H1 (cell line): ENCODE results near the gene CAMK2D. TPM values are rescaled to one million over a fixed set of nuclear protein-coding genes. Genes with fewer than 3 reads are reported as not detected.

Source experiments
- BRCA1 ChIP-seq: IDR thresholded peaks from 2 replicates; pipeline ENCODE4 v1.6.1; 2012; ENCODE audit warnings: low read depth, low read length, improper control_type of control experiment
- CREB1 ChIP-seq: IDR thresholded peaks from 2 replicates; pipeline ENCODE4 v1.6.1; 2012; ENCODE audit warnings: inconsistent platforms
- CTCF ChIP-seq, 3 experiments: IDR thresholded peaks; 1 replicate in 2 of 3; 2 replicates in 1 of 3; pipeline versions ENCODE4 v1.5.1 to v1.6.1; 2011; ENCODE audit warnings: low read length in 3 of 3, mild to moderate bottlenecking in 3 of 3, inconsistent platforms in 2 of 3, low read depth in 1 of 3, moderate library complexity in 1 of 3; ENCODE audit not compliant: insufficient read depth in 1 of 3; ENCODE audit errors: control extremely low read depth in 1 of 3
- FOSL1 ChIP-seq: IDR thresholded peaks from 2 replicates; pipeline ENCODE4 v1.6.1; 2011; ENCODE audit warnings: mild to moderate bottlenecking, low read depth, low read length, moderate library complexity; ENCODE audit not compliant: insufficient read depth
- SAP30 ChIP-seq: fragments of 300-600 bp; sonication (generic); IDR thresholded peaks from 2 replicates; pipeline ENCODE4 v1.7.1; 2012; ENCODE audit warnings: low read length, moderate library complexity, mild to moderate bottlenecking, inconsistent platforms; ENCODE audit not compliant: insufficient read depth, insufficient replicate concordance
- polyA plus RNA-seq, 7 experiments: library from polyadenylated mRNA; depleted of rRNA in 3 of 7; stranded (reverse) in 5 of 7; unstranded in 2 of 7; fragments of >200 nt in 5 of 7; fragments of 200-250 nt in 2 of 7; gene quantifications; 1 replicate in 5 of 7; 2 replicates in 1 of 7; 4 replicates in 1 of 7; pipeline versions ENCODE4 v1.2.1 to v1.2.3, GENCODE V29; 2011 to 2013; ENCODE audit warnings: missing spikeins in 2 of 7, mixed read lengths in 2 of 7
- total RNA-seq: library from RNA; stranded (reverse); fragmentation: NEBNext Ultra II Directional; extraction: Animal tissue kit (Norgen Biotek cat#: 25700); gene quantifications from 2 replicates; pipeline ENCODE4 v1.2.1, GENCODE V29; 2021

CAMK2D gene
- total and polyA plus RNA-seq, 2 of the 8 experiments (the other 6 are each of a cell fraction or from before 2014, with no cell fraction given), result 3.2 to 7.0 TPM

GRCh38 chr4:113547487-113548042 is 214.0 kb downstream of the CAMK2D start (continued):
- TF ChIP-seq SAP30 (no peak), BRCA1 (no peak), FOSL1 (no peak), CTCF (IDR thresholded peaks at IDR 0.05; ENCODE audit: control extremely low read depth in 1 of 3, insufficient read depth in 1 of 3, low read depth in 1 of 3, low read length in 3 of 3) (peak; percentile 87 to 100 (median 98)), CREB1 (no peak)
- TF ChIP-seq, all 59 proteins: peak for 4
